Mesothelial cell of epicardium (in vitro differentiated cells): ENCODE measurements around the gene CASP10. TPM values are rescaled to one million over a fixed set of nuclear protein-coding genes. Genes with fewer than 3 reads are reported as not detected.
"Not testable (repeated sequence)": the region's sequence is repeated elsewhere in the genome, so short reads cannot be mapped to it uniquely, and the experiment has no call there.

Source experiments
- DNase-seq, 2 experiments: peaks; one replicate each; pipeline ENCODE4 v3.0.0; 2021; ENCODE audit warnings: low spot score in 2 of 2; ENCODE audit not compliant: unreplicated experiment in 2 of 2
- H3K27ac Mint-ChIP-seq: 2 replicates; pipeline ENCODE4 v1.8.0; 2021; ENCODE audit warnings: mixed read lengths
- H3K27me3 Mint-ChIP-seq: 2 replicates; pipeline ENCODE4 v1.8.0; 2021; ENCODE audit warnings: low read depth, mixed read lengths
- H3K36me3 Mint-ChIP-seq: 2 replicates; pipeline ENCODE4 v1.8.0; 2021; ENCODE audit warnings: mixed read lengths
- H3K4me1 Mint-ChIP-seq: 2 replicates; pipeline ENCODE4 v1.8.0; 2021; ENCODE audit warnings: mixed read lengths
- H3K4me3 Mint-ChIP-seq: 2 replicates; pipeline ENCODE4 v1.8.0; 2021; ENCODE audit warnings: mild to moderate bottlenecking, moderate library complexity, mixed read lengths
- H3K9me3 Mint-ChIP-seq: 2 replicates; pipeline ENCODE4 v1.8.0; 2021; ENCODE audit warnings: mixed read lengths
- total RNA-seq: library from RNA; stranded (reverse); gene quantifications from 3 replicates; pipeline ENCODE4 v1.2.1, GENCODE V29; 2021
- TF ChIP-seq, protein P1 (sequence below): fragments of 200-600 bp; sonication (generic); IDR thresholded peaks from one replicate; pipeline ENCODE4 v1.5.0; 2021; ENCODE audit warnings: antibody characterized with exemption; ENCODE audit not compliant: unreplicated experiment

CASP10 gene, protein sequence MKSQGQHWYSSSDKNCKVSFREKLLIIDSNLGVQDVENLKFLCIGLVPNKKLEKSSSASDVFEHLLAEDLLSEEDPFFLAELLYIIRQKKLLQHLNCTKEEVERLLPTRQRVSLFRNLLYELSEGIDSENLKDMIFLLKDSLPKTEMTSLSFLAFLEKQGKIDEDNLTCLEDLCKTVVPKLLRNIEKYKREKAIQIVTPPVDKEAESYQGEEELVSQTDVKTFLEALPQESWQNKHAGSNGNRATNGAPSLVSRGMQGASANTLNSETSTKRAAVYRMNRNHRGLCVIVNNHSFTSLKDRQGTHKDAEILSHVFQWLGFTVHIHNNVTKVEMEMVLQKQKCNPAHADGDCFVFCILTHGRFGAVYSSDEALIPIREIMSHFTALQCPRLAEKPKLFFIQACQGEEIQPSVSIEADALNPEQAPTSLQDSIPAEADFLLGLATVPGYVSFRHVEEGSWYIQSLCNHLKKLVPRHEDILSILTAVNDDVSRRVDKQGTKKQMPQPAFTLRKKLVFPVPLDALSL
- 2.2 to 3.1 TPM (median 2.8 TPM) in 3 replicates for total RNA-seq

DNA sequence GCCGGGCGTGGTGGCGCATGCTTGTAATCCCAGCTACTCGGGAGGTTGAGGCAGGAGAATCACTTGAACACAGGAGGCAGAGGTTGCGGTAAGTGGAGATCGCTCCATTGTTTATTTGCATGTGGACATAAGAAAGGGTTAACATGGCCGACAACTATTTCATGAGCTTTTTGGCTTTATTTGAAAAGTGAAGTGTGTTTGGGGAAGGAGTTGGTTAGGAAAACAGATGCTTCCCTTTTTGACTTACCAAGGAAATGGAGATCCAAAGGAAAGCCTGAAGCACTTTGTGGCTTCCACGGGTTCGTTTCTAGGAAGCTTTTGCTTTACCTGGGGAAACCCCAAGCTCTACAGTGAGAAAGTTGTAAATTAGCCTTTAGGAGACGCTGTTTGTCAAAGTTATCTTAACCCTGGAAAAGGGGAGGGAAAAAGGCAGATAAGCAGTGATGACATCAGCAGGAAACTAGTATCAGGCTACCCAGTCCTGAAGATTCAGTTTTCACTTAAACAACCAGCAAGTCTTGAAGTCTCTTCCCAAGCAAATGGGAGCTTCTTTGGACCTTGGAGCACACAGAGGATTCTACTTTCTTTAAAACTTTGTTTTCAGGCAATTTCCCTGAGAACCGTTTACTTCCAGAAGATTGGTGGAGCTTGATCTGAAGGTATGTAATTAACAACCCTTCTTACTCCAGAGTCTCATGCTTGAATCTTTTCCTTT is at the start of gene CASP10:
Gene CASP10 (plus strand): TSS at position 492 of the 715 bp plus-strand sequence. CDS start 2,637 bp downstream, outside the sequence.
- Mint-ChIP-seq H3K36me3 (no peaks in the 10 kb centered on the region), H3K27ac (peak within 1 kb of the TSS; percentile 70), H3K4me1 (peaks cover 11% of the 10 kb centered on the region), H3K9me3 (peaks cover 4% of the 10 kb centered on the region), H3K4me3 (peak within 1 kb of the TSS; percentile 62), H3K27me3 (no peaks in the 10 kb centered on the region)
- no peak for DNase-seq
- TF ChIP-seq, protein P1, sequence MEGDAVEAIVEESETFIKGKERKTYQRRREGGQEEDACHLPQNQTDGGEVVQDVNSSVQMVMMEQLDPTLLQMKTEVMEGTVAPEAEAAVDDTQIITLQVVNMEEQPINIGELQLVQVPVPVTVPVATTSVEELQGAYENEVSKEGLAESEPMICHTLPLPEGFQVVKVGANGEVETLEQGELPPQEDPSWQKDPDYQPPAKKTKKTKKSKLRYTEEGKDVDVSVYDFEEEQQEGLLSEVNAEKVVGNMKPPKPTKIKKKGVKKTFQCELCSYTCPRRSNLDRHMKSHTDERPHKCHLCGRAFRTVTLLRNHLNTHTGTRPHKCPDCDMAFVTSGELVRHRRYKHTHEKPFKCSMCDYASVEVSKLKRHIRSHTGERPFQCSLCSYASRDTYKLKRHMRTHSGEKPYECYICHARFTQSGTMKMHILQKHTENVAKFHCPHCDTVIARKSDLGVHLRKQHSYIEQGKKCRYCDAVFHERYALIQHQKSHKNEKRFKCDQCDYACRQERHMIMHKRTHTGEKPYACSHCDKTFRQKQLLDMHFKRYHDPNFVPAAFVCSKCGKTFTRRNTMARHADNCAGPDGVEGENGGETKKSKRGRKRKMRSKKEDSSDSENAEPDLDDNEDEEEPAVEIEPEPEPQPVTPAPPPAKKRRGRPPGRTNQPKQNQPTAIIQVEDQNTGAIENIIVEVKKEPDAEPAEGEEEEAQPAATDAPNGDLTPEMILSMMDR, result no peak

DNA sequence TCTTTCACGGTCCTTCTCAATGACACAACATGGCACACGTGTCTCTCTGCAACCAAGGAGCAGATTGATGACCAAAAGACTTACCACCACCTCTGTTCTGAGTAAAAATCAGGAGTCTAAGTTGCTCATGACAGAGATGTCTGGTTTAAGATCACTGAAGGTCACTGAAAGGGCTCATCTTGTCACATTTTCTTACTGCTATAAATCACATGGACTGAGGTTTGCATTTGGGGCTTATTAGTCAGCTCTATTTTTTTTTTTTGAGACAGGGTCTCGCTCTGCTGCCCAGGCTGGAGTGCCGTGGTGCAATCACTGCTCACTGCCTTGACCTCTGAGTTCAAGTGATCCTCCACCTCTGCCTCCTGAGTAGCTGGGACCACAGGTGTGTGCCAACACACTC is 47.6 kb upstream of the CASP10 start:
- Mint-ChIP-seq H3K4me3 (no peak overlapping the region), H3K4me1 (peaks cover 5% of the 10 kb centered on the region), H3K9me3 (no peaks in the 10 kb centered on the region), H3K27ac (no peak overlapping the region), H3K27me3 (no peaks in the 10 kb centered on the region), H3K36me3 (peaks cover 15% of the 10 kb centered on the region)
- DNase-seq, result no peak
- TF ChIP-seq, protein P1, result no peak

DNA sequence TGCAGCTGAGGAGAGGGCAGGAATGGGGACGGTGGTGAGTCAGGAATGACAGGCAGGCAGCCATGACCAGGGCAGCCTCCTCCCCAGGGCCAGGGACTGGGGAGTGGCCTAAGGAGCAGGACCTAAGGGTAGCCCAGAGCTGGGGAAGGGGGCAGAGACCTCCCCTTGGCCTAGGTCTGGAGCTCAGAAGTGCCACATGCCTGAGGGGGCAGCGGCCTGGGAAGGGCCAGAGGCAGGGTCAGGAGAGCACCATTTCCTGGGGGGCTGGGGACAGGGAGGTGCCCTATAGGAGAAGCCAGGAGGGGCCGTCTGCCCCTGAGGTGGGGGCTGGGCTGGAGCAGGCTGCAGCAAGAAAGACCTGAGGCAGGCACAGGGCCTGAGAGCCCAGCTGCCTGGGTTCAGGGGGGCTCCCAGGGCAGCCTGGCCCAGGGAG is 46.0 kb upstream of the CASP10 start:
- Mint-ChIP-seq H3K4me1 (peaks cover 5% of the 10 kb centered on the region), H3K36me3 (peaks cover 15% of the 10 kb centered on the region), H3K27ac (no peak overlapping the region), H3K27me3 (no peaks in the 10 kb centered on the region), H3K4me3 (no peak overlapping the region), H3K9me3 (no peaks in the 10 kb centered on the region)
- no peak for DNase-seq
- TF ChIP-seq, protein P1, result no peak

DNA sequence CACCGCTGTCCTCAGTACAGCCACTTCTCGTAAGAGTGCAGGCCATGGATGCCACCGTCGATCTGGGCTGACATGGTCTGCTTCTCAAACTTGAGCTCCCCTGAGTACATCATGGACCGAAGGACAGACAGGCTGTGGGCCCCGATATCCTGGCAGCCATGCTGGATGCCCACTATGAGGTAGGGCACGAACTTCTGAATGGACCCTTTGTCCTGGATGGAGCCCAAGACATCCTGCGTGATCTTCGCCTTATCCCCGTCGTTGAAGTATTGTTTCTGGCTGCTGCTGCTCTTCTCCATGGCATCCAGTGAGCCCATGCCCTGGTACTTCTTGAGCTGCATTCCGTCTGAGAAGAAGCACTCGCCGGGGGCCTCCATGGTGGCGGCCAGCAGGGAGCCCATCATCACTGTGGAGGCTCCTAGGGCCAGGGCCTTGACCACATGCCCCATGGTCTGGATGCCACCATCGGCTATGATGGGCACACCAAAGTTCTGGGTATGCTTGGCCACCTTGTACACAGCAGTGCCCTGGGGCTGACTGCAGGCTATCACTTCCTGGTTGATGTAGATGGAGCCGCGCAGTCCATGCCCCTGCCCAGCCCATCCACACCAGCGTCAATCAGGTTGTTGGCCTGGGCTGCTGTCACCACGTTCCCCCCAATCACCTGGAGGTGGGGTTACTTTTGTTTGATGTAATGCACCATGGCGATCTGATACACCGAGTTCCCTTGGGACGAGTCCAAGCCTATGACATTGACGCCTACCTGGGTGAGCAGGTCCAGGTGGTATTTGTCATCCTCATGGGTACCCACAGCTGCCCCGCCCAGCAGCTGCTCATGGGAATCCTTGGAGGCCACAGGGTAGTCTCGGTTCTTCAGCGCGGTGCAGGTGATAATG is 45.2 kb upstream of the CASP10 start:
- TF ChIP-seq, protein P1, result no peak
- no peaks in the 10 kb centered on the region for H3K27me3 Mint-ChIP-seq
- H3K36me3 Mint-ChIP-seq, result peaks cover 15% of the 10 kb centered on the region
- peaks cover 5% of the 10 kb centered on the region for H3K4me1 Mint-ChIP-seq
- H3K27ac Mint-ChIP-seq, result no peak overlapping the region
- H3K9me3 Mint-ChIP-seq, result no peaks in the 10 kb centered on the region
- DNase-seq, result no peak
- H3K4me3 Mint-ChIP-seq, result no peak overlapping the region

DNA sequence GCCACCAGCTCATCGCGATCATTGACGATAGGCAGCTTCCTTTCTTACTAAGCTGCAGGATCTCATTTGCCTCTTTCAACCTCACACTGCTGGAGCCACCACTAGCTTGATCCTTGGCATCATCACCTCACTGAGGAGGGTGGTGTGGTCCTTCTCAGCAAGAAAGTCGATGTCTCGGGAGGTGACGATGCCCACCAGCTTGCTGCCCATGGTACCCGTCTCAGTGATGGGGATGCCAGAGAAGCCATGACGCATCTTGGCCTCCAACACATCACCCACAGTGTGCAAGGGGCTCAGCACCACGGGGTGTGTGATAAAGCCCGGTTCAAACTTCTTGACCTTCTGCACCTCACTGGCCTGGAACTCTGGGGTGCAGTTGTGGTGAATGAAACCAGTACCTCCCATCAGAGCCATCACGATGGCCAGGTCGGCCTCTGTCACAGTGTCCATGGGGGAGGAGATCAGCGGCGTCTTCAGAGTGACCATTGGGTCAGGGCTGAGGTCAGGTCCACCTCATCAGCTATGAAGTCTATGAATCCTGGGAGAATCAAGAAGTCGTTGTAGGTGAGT is 44.5 kb upstream of the CASP10 start:
- H3K36me3 Mint-ChIP-seq, result peaks cover 10% of the 10 kb centered on the region
- no peak for DNase-seq
- TF ChIP-seq, protein P1, result no peak
- peaks cover 5% of the 10 kb centered on the region for H3K4me1 Mint-ChIP-seq
- H3K9me3 Mint-ChIP-seq, result no peaks in the 10 kb centered on the region
- H3K4me3 Mint-ChIP-seq, result no peak overlapping the region
- H3K27me3 Mint-ChIP-seq, result no peaks in the 10 kb centered on the region
- no peak overlapping the region for H3K27ac Mint-ChIP-seq

DNA sequence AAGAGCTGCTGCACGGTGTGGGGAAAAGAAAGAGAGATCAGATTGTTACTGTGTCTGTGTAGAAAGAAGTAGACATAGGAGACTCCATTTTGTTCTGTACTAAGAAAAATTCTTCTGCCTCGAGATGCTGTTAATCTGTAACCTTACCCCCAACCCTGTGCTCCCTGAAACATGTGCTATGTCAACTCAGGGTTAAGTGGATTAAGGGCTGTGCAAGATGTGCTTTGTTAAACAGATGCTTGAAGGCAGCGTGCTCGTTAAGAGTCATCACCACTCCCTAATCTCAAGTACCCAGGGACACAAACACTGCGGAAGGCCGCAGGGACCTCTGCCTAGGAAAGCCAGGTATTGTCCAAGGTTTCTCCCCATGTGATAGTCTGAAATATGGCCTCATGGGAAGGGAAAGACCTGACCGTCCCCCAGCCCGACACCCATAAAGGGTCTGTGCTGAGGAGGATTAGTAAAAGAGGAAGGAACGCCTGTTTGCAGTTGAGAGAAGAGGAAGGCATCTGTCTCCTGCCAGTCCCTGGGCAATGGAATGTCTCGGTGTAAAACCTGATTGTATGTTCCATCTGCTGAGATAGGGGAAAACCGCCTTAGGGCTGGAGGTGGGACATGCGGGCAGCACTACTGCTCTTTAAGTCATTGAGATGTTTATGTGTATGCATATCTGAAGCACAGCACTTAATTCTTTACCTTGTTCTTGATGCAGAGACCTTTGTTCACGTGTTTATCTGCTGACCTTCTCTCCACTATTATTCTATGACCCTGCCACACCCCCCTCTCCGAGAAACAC is 43.8 kb upstream of the CASP10 start:
- H3K4me3 Mint-ChIP-seq, H3K9me3 Mint-ChIP-seq, H3K36me3 Mint-ChIP-seq, H3K4me1 Mint-ChIP-seq, DNase-seq, H3K27me3 Mint-ChIP-seq: not testable (repeated sequence)
- peak overlapping the region; percentile 29 for H3K27ac Mint-ChIP-seq
